Esophagus muscularis mucosa (tissue), 4 donors: ENCODE results near the gene GALC.

Experiments used
- CTCF ChIP-seq, 3 experiments: fragments of 200-600 bp in 2 of 3; fragments of 450-650 bp in 1 of 3; sonication (generic) in 2 of 3; IDR thresholded peaks; one replicate each; pipeline ENCODE4 v1.5.1; 2017 to 2019; ENCODE audit warnings: antibody characterized with exemption in 3 of 3, mild to moderate bottlenecking in 2 of 3, moderate library complexity in 1 of 3
- EP300 ChIP-seq: sonication (generic); formaldehyde crosslinking; IDR thresholded peaks from one replicate; pipeline ENCODE4 v1.6.1; 2017; ENCODE audit warnings: antibody characterized with exemption
- POLR2A ChIP-seq: fragments of 450-650 bp; IDR thresholded peaks from one replicate; pipeline ENCODE4 v1.6.1; 2017; ENCODE audit warnings: antibody characterized with exemption, moderate library complexity, mild to moderate bottlenecking, low read depth

GRCh38 chr14:88036422-88036821, 43.4 kb upstream of the GALC start:
- TF ChIP-seq CTCF (IDR thresholded peaks at IDR 0.05) (no peak), POLR2A (no peak), EP300 (no peak)
